Measurements from ENCODE around the gene CHST13. TPM values are rescaled to one million over a fixed set of nuclear protein-coding genes. Genes with fewer than 3 reads are reported as not detected.

The CHST13 gene
- total RNA-seq, 1 experiment from 2014 or later, result 1.6 TPM

DNA sequence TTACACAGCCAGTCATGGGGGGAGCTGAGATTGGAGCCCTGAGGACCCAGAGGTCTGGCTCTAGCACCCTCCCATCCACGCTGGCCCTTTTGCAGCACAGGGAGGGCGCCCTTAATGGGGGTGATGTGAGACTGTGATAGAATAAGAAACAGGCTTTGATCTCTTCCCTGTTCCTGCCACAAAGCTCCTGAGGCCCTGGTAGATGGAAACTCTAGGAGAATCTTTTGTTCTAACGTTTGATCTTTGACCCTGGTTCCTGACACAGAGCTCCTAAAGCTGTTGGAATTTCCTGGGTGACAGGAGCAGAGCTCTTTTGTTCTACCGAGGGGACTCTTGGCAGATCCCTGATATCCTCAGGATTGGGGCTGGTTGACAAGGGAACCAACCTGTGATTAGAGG, 5.2 kb upstream of the CHST13 start:
- DNase-seq (ENCODE audit: low read depth), result no peak
- in situ Hi-C loops (cut with HindIII; ENCODE audit: low pct_unique_long_range_greater_than_20kb, low sequenced_read_pairs), result no loop called here

DNA sequence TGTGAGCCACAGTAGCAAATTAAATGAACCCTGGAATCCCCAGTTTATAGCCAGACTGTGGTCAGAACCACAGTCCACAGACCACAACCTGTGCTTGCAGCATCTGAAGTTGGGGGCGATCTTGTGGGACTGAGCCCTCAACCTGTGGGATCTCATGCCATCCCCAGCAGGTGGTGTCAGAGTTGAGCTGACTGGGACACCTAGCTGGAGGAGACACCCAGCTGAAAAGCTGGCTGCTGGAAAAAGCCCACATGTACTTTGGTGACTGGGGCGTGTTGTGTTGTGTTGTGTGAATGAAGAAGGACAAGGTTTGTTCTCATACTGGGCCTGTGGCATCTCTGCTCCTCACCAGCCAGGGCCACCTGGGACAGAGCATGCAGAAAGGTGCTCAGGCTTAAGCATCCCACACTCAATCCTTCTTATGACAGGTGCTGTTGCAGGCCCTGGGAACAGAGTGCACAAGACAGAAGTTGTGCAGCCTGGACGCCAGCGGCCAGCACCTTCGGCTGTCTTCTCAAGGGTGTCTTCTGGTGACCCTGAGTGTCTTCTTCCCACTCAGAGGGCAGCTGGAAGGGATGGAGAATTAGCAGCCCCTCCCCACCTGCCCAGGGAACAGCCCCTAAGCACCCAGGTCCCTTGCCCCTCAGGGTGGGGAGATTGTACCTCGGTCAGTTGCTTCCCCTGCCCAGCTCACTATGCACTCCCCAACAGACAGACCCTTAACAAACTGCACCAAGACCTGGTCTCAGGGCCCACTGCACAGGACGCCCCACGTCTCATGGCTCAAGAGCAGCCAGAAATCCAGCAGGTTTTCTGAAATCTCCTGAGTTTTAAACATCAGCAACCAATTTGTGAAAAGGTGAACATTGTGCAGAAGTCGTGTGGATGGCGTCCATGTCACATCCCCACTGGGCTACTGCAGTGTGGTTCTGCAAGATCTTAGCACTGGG, 4.2 kb upstream of the CHST13 start:
- in situ Hi-C loops (cut with HindIII; ENCODE audit: low pct_unique_long_range_greater_than_20kb, low sequenced_read_pairs), result no loop called here
- no peak for DNase-seq (ENCODE audit: low read depth)

DNA sequence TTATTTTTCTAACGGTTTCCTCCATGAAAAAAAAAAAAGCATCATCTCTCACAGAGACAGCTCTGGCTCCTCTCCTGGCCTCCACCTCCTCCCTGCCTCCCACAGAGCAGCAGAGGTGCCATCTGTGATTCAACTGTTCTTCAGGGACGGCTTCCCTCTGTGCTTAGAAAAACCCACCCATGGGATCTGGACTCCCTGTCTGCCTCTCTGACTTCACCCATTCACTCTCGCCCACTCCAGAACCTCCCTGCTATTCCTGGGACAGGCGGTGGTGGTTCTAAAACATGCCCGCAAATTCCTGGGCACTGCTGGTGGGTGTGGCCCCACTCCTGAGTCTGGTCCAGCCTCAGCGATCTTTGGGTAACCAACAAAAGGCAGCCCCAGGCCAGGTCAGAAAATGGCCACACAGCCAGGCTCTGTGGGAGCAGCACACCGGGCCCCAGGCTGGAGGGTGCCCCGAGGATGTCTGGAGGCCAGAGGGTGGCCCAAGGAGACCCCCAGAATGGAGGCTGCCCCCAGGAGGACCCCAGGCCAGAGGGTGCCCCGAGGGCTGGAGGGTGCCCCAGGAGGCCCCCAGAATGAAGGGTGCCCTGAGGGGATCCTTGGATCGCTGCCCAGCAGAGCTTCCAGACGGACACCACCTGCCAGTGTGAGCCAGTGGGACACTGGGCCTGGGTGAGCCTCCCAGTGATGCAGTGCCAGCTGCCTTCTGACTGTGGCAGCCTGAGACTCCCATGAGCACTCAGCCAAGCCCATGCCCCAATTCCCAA, 2.6 kb upstream of the CHST13 start:
- no peak for DNase-seq (ENCODE audit: low read depth)
- in situ Hi-C loops (cut with HindIII; ENCODE audit: low pct_unique_long_range_greater_than_20kb, low sequenced_read_pairs), result no loop called here

DNA sequence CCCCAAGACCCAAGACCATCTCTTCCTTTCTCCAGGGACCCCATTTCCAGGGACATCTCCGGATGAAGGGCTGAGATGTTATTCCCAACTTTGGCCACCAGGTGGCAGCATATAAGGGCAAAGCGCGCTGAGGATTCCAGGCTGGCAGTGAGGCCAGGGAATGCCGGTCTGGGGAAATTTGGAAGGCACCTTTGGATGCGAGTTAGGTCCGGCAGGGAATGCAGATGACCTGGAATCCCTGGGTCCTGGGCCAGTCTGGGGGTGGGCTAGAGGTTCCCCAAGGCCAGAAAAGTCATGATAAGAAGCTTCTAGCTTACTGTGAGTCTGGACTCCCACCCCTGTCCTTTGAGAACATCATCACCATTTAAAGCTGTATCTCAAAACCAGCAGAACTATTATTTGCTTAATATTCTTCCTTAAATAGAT, 1.6 kb upstream of the CHST13 start:
- in situ Hi-C loops (cut with HindIII; ENCODE audit: low pct_unique_long_range_greater_than_20kb, low sequenced_read_pairs), result no loop called here
- DNase-seq (ENCODE audit: low read depth), result peak; percentile 34

DNA sequence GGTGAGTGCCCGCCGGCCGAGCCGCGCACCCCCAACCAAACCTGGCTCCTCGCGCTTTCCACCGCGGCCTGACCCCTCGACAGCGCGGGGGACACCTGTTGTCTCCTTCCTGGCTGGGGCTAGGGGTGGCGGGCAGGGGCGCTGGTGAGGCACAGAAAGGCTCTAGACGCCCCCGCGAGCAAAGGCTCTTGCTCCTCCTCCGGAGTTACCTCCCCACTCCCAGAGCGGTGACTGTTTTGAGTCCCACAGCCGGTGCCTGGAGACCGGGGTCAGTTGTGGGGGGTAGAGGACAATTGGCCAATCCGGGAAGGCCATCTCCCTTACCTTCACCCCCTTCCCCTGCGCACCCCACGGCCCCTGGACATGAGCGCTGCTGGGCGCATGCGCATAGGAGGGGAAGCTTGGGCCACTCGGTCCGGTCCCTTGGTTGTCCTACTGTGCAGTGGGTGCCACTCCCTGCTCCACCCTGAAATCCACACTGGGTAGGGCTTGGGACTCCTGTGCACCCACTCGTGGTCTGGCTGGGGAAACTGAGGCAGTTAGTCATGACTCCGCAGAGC, 554 bp downstream of the CHST13 start:
- in situ Hi-C loops (cut with HindIII; ENCODE audit: low pct_unique_long_range_greater_than_20kb, low sequenced_read_pairs), result no loop called here
- DNase-seq (ENCODE audit: low read depth), result no peak

DNA sequence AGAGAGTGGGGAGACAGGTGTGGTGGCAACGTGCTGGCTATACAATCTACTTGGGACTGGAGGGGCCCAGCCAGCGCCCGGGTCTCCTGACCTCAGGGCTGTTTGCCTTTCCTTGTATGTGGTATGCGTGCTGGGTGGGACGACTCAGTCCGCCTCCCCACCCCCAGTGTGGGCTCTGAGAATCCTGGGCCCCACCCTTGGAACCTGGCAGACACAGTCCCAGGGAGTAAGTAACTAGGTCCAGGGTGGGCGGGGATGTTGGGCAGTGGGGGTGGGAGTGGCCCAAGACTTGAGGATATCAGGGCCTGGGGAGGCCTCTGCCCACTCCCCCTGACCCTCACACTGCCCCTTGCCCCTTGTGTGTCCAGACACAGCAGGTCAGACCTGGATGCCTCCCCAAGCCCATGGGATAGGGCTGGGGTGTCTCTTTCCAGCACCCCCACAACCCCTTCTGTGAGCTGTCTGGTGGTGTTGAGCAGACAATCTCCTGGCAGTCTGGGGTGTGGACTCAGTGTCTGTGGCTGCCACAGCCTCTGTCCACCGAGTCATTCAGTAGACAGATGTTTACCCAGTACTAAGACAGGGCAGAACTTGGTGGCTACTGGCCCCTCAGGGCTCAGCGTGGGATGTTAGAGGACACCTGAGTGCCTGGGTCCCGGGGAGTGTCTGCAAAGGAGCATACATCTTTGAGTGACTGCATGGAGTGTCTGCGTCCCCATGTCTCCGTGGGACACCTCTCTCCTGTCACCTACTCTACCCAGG, 1.3 kb downstream of the CHST13 start:
- no peak for DNase-seq (ENCODE audit: low read depth)
- in situ Hi-C loops (cut with HindIII; ENCODE audit: low pct_unique_long_range_greater_than_20kb, low sequenced_read_pairs), result no loop called here

DNA sequence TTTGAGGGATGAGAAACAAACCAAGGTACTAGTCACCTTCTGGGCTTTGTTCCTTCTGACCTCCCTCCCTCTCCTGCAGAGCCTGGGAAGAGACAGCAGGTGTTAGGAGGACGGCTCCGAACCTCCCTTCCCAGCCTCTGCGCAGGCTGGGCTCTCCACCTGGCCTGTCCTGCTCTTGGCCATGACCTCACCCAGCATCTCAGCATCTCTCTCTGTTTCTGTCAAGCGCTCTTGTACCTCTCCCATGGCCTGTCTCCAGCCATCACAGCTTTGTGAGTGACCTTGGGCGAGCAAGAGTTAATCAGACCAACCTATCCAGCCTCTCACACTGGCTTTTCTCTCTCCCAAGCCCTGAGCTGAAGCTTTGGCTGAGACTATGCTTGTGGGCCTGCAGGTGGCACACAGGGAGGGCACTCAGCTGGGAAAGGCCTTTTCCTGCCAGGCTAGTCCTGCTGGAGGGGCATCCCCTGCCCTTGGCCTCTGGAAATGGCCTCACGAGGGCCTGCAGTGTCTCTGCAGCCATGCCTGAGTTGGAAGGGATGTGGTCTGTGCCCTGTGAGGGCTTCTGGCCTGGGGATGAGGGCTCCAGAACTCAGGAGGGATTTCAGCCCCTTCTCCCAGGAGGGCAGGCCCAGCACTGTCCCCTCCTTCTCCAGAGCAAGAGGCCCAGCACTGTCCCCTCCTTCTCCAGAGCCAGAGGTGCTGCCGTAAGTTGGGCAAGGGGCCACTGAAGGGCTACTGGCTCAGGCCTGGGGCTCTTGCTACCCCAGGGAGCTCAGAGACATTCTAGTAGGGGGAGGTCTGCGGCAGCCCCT, 2.1 kb downstream of the CHST13 start:
- DNase-seq (ENCODE audit: low read depth), result no peak
- in situ Hi-C loops (cut with HindIII; ENCODE audit: low pct_unique_long_range_greater_than_20kb, low sequenced_read_pairs), result no loop called here

DNA sequence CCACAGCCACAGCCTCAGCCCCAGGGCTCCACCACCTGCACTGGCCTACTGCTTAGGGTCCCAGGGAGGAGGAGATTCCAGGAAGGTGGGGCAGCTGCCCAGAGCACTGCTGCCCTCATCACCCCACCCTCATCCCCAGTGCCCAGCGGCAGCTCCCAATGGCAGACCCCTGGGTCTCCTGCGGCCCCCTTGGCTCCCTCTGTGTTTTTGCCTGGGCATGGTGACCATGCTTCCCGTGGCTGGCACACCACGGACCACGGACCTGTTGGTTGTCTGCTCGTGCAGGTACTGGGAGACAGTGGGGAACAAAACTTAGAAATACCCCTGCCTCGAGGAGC, 2.7 kb downstream of the CHST13 start:
- no peak for DNase-seq (ENCODE audit: low read depth)
- in situ Hi-C loops (cut with HindIII; ENCODE audit: low pct_unique_long_range_greater_than_20kb, low sequenced_read_pairs), result no loop called here

DNA sequence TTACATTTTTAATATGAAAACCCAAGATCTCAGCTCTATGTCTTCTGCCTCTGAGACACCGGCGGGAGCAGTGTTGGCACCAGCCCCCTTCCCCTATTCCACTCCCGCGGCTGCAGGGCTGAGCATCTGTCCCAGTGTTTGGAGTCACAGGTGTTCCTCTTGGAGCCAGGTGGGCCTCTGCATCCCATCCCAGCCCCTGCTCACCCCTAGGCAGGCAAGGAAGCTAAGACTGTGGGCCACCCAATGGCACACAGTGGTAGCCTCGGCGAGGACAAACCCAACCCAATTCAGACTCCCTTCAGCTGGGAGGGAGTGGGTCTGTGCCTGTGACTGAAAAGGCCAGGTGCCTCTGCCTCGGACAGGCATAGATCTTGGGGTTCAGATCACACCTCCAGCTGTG, 3.1 kb downstream of the CHST13 start:
- in situ Hi-C loops (cut with HindIII; ENCODE audit: low pct_unique_long_range_greater_than_20kb, low sequenced_read_pairs), result no loop called here
- DNase-seq (ENCODE audit: low read depth), result no peak

DNA sequence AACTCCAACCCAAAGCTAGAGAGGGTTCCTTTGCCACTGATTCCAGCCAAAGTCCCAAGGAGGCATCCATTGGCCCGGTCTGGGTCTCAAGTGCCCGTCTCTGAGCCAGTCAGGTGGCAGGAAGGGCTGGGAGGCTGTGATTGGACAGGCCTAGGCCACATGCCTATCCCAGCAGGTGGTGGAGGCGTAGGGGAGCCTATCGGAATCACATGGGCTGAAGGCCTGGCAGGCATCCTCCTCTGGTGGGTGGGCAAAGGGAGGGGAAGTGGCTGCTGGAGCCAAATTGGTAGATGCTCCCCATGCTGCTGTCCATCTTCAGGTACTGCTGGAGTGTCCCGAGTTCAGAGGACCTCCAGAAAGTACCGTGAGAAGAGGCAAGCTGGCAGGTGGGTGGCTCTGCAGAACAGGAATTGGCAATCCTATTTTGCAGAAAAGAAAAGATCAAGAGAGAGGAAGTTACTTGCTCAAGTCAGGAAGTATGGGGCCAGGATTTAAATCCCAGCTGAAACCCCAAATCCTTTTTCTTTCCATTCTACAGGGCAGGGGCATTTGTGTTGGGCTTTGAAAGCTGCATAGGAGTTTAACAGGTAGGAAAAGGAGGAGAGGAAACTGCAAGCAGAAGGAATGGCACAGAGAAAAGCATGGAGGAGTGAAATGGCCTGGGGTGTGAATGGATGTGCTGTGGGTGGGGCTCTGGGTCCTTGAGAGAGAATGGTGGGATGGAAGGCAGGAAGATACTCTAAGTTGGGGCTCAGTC, 3.7 kb downstream of the CHST13 start:
- no peak for DNase-seq (ENCODE audit: low read depth)
- in situ Hi-C loops (cut with HindIII; ENCODE audit: low pct_unique_long_range_greater_than_20kb, low sequenced_read_pairs), result no loop called here

DNA sequence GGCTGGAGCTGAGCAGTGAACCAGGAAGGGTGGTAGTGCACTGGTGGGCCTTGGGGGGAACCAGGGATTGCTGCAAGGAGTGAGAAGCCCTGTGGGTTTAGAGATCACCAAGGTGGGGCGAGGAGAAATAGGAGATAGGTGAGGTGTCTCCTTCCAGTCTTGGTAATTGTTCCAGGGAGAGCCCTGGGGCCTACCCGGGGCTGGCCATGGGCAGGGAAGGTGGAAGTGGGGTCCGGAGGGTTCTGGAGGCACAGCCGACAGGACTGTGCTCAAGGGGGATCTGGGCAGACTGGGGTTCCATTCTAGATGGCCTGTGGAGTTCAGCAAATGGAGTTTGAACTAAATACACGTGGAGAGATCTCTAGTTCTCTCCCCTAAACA, 4.5 kb downstream of the CHST13 start:
- in situ Hi-C loops (cut with HindIII; ENCODE audit: low pct_unique_long_range_greater_than_20kb, low sequenced_read_pairs), result no loop called here
- DNase-seq (ENCODE audit: low read depth), result no peak

DNA sequence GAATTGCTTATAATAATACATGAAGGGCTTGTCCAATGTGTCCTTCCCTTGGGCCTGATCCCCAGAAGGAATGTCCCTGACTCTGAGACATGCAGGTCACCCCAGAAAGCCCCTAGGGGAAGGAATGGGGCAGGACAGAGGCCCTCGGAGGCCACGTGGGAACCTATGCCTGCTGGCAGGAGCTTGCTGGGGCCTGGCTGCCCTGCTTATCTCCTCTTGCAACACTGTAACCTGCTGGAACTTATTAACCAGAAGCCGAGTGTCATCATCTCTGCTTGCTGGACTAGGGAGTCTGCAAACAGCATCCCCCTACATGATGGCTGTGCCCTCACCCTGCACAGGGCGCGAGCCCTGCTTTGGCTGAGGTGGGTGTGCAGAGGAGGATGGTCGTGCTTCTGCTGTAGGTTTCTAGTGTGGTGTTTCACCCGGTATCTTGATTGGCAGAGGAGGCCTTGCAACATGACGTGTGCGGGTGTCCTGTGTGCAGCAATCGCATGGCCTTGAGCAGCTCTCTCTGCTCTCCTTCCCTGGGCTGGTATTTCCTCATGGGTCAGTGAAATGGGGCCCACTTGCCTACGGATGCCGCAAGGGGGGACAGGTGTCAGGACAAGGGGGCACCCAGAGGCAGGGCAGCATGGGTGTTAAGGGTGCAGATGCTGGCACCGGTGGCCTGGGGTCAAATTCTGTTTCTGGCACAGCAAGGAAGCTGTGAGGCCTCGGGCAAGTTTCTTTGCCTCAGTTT, 5.0 kb downstream of the CHST13 start:
- DNase-seq (ENCODE audit: low read depth), result peak; percentile 59
- in situ Hi-C loops (cut with HindIII; ENCODE audit: low pct_unique_long_range_greater_than_20kb, low sequenced_read_pairs), result no loop called here

DNA sequence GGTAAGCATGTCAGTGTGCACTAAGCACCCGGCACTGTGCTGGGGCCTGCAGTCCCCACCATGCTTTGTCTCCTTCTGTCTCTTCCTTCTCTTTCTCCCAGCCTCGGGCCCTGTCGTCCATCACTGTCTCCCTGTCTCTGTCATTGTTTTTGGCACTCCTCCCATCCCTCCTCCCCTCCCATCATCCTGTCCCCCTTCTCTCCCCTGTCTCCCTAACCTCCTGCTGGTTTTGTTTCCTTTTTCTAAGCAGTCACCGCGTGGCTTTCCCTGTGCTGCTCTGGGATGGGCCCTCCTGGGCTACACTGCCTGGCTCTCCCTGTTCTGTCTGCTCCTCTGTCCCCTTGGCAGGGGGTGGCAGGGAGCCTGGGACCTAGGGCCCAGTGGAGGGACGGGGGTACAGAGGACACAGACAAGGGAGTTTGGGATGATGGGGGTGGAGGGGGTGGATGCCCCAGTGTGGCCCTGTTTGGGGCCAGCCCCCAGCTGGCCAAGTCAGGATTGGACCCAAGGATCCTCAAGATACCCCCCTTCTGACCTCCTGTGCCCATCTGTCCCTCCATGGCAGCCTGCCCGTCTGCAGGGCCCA, 5.7 kb downstream of the CHST13 start:
- in situ Hi-C loops (cut with HindIII; ENCODE audit: low pct_unique_long_range_greater_than_20kb, low sequenced_read_pairs), result no loop called here
- DNase-seq (ENCODE audit: low read depth), result no peak

DNA sequence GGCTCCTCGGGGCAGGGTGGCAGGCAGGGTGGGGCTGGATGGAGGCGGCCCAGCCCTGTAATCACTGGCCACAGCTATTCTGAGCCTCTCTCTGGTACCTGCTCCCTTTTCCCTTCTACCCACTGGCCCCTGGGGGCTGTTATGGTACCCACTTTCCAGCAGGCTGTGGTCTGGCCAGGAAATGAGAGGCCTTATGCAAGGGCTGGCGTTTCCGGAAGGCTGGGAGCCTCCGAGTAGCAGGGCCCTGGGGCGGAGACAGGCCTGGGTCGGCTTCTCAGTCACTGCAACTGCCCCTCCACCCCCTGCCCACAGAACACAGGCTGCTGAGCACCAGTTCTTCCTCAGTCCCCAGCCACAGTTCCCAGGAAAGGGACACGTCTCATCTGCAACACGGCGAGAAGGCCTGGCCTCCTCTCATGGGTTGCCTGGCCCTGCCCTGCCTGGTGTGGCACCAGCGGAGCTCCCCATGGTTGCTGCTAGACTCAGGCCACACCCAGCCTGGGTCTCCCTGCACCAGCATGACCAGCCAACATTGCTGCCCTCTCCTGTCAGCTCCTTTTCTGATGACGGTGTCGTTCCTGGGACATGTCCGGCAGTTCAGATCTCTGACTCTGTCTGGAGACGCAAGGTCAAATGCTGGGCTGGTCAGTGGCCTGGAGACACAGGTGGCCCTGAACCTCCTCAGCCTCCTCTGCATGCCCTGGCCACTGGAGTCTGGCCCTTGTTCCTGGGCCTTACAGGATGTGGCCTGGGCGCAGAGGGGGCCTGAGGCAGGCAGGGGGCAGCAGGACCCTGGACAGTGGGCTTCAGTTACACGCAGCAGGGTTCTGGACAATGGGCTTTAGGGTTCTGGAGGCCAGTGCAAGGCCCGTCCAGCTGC, 6.5 kb downstream of the CHST13 start:
- in situ Hi-C loops (cut with HindIII; ENCODE audit: low pct_unique_long_range_greater_than_20kb, low sequenced_read_pairs), result no loop called here
- no peak for DNase-seq (ENCODE audit: low read depth)

DNA sequence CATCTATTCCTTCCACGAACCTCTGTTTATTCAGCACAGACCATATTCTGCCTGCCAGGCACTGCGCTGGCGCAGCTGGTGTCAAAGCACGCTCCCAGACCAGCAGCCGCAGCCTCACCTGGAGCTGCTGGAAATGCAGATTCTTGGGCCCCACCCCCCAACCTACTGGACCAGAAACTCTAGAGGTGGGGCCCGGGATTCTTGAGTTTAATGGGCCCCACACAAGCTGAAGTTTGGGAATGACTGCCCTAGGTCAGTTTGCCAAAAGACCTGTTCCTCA, 7.0 kb downstream of the CHST13 start:
- no peak for DNase-seq (ENCODE audit: low read depth)
- in situ Hi-C loops (cut with HindIII; ENCODE audit: low pct_unique_long_range_greater_than_20kb, low sequenced_read_pairs), result no loop called here

DNA sequence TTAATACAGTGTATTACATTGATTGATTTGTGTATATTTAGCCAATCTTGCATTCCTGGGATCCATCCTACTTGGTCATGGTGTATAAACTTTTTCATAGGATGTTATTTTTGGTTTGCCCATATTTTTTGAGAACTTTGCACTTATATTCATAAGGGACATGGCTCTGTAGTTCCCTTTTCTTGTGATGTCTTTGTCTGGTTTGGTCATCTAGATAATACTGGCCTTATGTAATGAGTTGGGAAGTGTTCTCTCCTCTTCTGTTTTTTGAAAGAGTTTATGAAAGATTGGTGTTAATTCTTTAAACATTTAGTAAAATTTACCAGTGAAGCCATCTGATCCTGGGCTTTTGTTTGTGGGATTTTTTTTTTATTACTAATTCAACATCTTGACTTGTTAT, 9.6 kb downstream of the CHST13 start:
- no peak for DNase-seq (ENCODE audit: low read depth)
- in situ Hi-C loops (cut with HindIII; ENCODE audit: low pct_unique_long_range_greater_than_20kb, low sequenced_read_pairs), result no loop called here
